GM12891 (cell line): ENCODE data around the gene DYNLT5.

Experiments used
- PAX5 ChIP-seq: IDR thresholded peaks from 2 replicates; pipeline ENCODE4 v1.6.1; 2011; ENCODE audit warnings: low read length, moderate library complexity, mild to moderate bottlenecking; ENCODE audit not compliant: insufficient read depth, severe bottlenecking
- POLR2A ChIP-seq: IDR thresholded peaks from 2 replicates; pipeline ENCODE4 v1.6.1; 2011; ENCODE audit warnings: low read depth, low read length, control low read depth
- POLR2AphosphoS5 ChIP-seq: IDR thresholded peaks from 2 replicates; pipeline ENCODE4 v1.6.1; 2011; ENCODE audit warnings: low read depth, low read length, control low read depth
- POU2F2 ChIP-seq: IDR thresholded peaks from 2 replicates; pipeline ENCODE4 v1.6.1; 2011; ENCODE audit warnings: low read depth, mild to moderate bottlenecking, control low read depth, low read length, moderate library complexity
- SPI1 ChIP-seq: IDR thresholded peaks from 2 replicates; pipeline ENCODE4 v1.6.1; 2011; ENCODE audit warnings: low read depth, low read length, control low read depth
- TAF1 ChIP-seq: IDR thresholded peaks from 2 replicates; pipeline ENCODE4 v1.6.1; 2011; ENCODE audit warnings: low read depth, low read length, control low read depth

- TF ChIP-seq POLR2AphosphoS5: no peak
- TF ChIP-seq POLR2A: no peak
- TF ChIP-seq TAF1: no peak
- no peak for TF ChIP-seq POU2F2
- no peak for TF ChIP-seq SPI1
- no peak for TF ChIP-seq PAX5
These were observed 15.4 kb downstream of the DYNLT5 start for GRCh38 chr1:66767626-66768025.
